MM.1S (cell line): Measurements from ENCODE around the gene DENND4A.

Source experiments
- DNase-seq: peaks from one replicate; pipeline ENCODE4 v3.0.0-alpha.2; 2015
- H2AFZ ChIP-seq: fragments of 300-600 bp; sonication (generic); 2 replicates; pipeline ENCODE4 v1.6.0; 2016; ENCODE audit warnings: antibody characterized with exemption, low read length
- H3F3A ChIP-seq: fragments of 300-600 bp; sonication (generic); 2 replicates; pipeline ENCODE4 v1.6.1; 2016; ENCODE audit warnings: mild to moderate bottlenecking, antibody characterized with exemption, low read length, moderate library complexity, mixed read lengths; ENCODE audit not compliant: insufficient read depth
- H3K27ac ChIP-seq: fragments of 300-600 bp; sonication (generic); 2 replicates; pipeline ENCODE4 v1.5.1; 2016; ENCODE audit warnings: mild to moderate bottlenecking, low read length
- H3K27me3 ChIP-seq: fragments of 300-600 bp; sonication (generic); replicated peaks from 2 replicates; pipeline ENCODE4 v1.6.0; 2016; ENCODE audit warnings: low read length; ENCODE audit not compliant: insufficient read depth
- H3K36me3 ChIP-seq: fragments of 300-600 bp; sonication (generic); replicated peaks from 2 replicates; pipeline ENCODE4 v1.6.1; 2016; ENCODE audit warnings: mild to moderate bottlenecking, low read length, mixed read lengths; ENCODE audit not compliant: insufficient read depth
- H3K4me1 ChIP-seq: fragments of 300-600 bp; sonication (generic); 2 replicates; pipeline ENCODE4 v1.6.1; 2016; ENCODE audit warnings: low read length, mixed read lengths
- H3K4me2 ChIP-seq: fragments of 300-600 bp; sonication (generic); 2 replicates; pipeline ENCODE4 v1.6.0; 2016; ENCODE audit warnings: low read depth, low read length
- H3K4me3 ChIP-seq: fragments of 300-600 bp; sonication (generic); 2 replicates; pipeline ENCODE4 v1.5.1; 2016; ENCODE audit warnings: low read length, mixed read lengths
- H3K79me2 ChIP-seq: fragments of 300-600 bp; sonication (generic); 2 replicates; pipeline ENCODE4 v1.6.1; 2016; ENCODE audit warnings: mixed run types, low read length, mixed read lengths
- H3K9ac ChIP-seq: fragments of 300-600 bp; sonication (generic); 2 replicates; pipeline ENCODE4 v1.6.1; 2016; ENCODE audit warnings: low read length, mixed read lengths
- H3K9me2 ChIP-seq: fragments of 300-600 bp; sonication (generic); replicated peaks from 2 replicates; pipeline ENCODE4 v1.6.1; 2016; ENCODE audit warnings: mild to moderate bottlenecking, low read length, mixed read lengths; ENCODE audit not compliant: insufficient read depth
- H3K9me3 ChIP-seq: fragments of 300-600 bp; sonication (generic); replicated peaks from 2 replicates; pipeline ENCODE4 v1.6.1; 2016; ENCODE audit warnings: mild to moderate bottlenecking, low read length, mixed read lengths; ENCODE audit not compliant: insufficient read depth
- H4K20me1 ChIP-seq: fragments of 300-600 bp; sonication (generic); 2 replicates; pipeline ENCODE4 v1.6.1; 2016; ENCODE audit warnings: mild to moderate bottlenecking, low read length, moderate library complexity, mixed read lengths; ENCODE audit not compliant: insufficient read depth
- CTCF ChIP-seq: fragments of 300-600 bp; sonication (generic); IDR thresholded peaks from 2 replicates; pipeline ENCODE4 v1.5.1; 2016; ENCODE audit warnings: antibody characterized with exemption, low read length, mixed read lengths
- EZH2 ChIP-seq: fragments of 300-600 bp; sonication (generic); optimal IDR thresholded peaks from 2 replicates; pipeline ENCODE3; 2017; ENCODE audit warnings: low read depth, mild to moderate bottlenecking, antibody characterized with exemption, low read length, mixed read lengths
- EZH2phosphoT487 ChIP-seq: fragments of 300-600 bp; sonication (generic); IDR thresholded peaks from 2 replicates; pipeline ENCODE4 v1.6.1; 2018; ENCODE audit warnings: antibody characterized with exemption, low read length

The DENND4A gene

GRCh38 chr15:65822316-65822715, 30.2 kb upstream of the DENND4A start:
- Histone ChIP-seq H3K27ac (no peak overlapping the region), H3F3A (no peaks in the 10 kb centered on the region), H3K9me2 (no peaks in the 10 kb centered on the region), H2AFZ (no peak overlapping the region), H3K4me1 (peaks cover 8% of the 10 kb centered on the region), H3K9ac (no peak overlapping the region), H3K4me2 (no peak overlapping the region), H3K4me3 (no peak overlapping the region), H4K20me1 (no peaks in the 10 kb centered on the region), H3K79me2 (no peaks in the 10 kb centered on the region), H3K36me3 (no peaks in the 10 kb centered on the region), H3K27me3 (peaks cover 24% of the 10 kb centered on the region), H3K9me3 (no peaks in the 10 kb centered on the region)
- DNase-seq: no peak
- no peak for TF ChIP-seq EZH2phosphoT487
- no peak for TF ChIP-seq EZH2
- no peak for TF ChIP-seq CTCF

- Histone ChIP-seq H3K9me2 (no peaks in the 10 kb centered on the region), H3K4me3 (no peak overlapping the region), H2AFZ (no peak overlapping the region), H3K4me2 (peak overlapping the region; percentile 36), H3K9me3 (no peaks in the 10 kb centered on the region), H3K79me2 (no peaks in the 10 kb centered on the region), H3K27ac (no peak overlapping the region), H4K20me1 (no peaks in the 10 kb centered on the region), H3K4me1 (peaks cover 8% of the 10 kb centered on the region), H3K9ac (no peak overlapping the region), H3F3A (no peaks in the 10 kb centered on the region), H3K36me3 (no peaks in the 10 kb centered on the region), H3K27me3 (peaks cover 24% of the 10 kb centered on the region)
- TF ChIP-seq EZH2 (no peak), EZH2phosphoT487 (no peak), CTCF (no peak)
- DNase-seq: no peak
Observed at GRCh38 chr15:65821070-65821469, 29.0 kb upstream of the DENND4A start.

GRCh38 chr15:65819563-65819960, 27.5 kb upstream of the DENND4A start:
- no peak overlapping the region for H3K4me2 ChIP-seq

More at GRCh38 chr15:65819563-65819960, 27.5 kb upstream of the DENND4A start:
- Histone ChIP-seq H3K9ac (no peak overlapping the region), H3K9me2 (no peaks in the 10 kb centered on the region), H3K36me3 (no peaks in the 10 kb centered on the region), H3K4me1 (peaks cover 8% of the 10 kb centered on the region), H3K27ac (no peak overlapping the region), H3K79me2 (no peaks in the 10 kb centered on the region), H3K27me3 (peaks cover 24% of the 10 kb centered on the region), H3K9me3 (no peaks in the 10 kb centered on the region), H3F3A (no peaks in the 10 kb centered on the region), H4K20me1 (no peaks in the 10 kb centered on the region), H3K4me3 (no peak overlapping the region), H2AFZ (no peak overlapping the region)
- no peak for DNase-seq
- TF ChIP-seq CTCF: no peak
- no peak for TF ChIP-seq EZH2phosphoT487
- no peak for TF ChIP-seq EZH2
